Thyroid gland (tissue), 4 donors: ENCODE data around the gene KIRREL3.

Source experiments
- POLR2A ChIP-seq, 2 donors: fragments of 450-650 bp; IDR thresholded peaks; one replicate each; pipeline ENCODE4 v1.6.1; 2017; ENCODE audit warnings: antibody characterized with exemption in 2 of 2, mild to moderate bottlenecking in 2 of 2, moderate library complexity in 1 of 2
- TF ChIP-seq, protein P1 (sequence below), 6 experiments: fragments of 200-600 bp in 3 of 6; fragments of 450-650 bp in 3 of 6; sonication (generic) in 3 of 6; IDR thresholded peaks; one replicate each; pipeline ENCODE4 v1.5.1; 2016 to 2019; ENCODE audit warnings: antibody characterized with exemption in 6 of 6, mild to moderate bottlenecking in 2 of 6, inconsistent platforms in 1 of 6, moderate library complexity in 1 of 6

DNA sequence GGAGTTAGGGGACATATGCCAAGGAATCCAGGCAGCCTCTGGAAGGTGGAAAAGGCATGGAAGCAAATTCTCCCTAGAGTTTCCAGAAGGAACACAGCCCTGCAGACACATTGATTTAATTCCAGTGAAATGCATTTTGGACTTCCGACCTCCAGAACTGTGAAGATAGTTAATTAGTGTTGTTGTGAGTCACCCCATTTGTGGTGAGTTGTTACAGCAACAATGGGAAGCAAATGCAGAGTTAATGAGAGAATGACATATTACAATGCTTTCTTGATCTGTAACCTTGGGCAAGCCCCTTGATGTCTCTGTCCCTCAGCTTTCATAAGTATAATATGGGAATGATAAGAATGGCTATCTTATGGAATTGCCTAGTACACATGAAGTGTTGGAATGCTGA lies 178.7 kb downstream of the KIRREL3 start:
- TF ChIP-seq, protein P1, sequence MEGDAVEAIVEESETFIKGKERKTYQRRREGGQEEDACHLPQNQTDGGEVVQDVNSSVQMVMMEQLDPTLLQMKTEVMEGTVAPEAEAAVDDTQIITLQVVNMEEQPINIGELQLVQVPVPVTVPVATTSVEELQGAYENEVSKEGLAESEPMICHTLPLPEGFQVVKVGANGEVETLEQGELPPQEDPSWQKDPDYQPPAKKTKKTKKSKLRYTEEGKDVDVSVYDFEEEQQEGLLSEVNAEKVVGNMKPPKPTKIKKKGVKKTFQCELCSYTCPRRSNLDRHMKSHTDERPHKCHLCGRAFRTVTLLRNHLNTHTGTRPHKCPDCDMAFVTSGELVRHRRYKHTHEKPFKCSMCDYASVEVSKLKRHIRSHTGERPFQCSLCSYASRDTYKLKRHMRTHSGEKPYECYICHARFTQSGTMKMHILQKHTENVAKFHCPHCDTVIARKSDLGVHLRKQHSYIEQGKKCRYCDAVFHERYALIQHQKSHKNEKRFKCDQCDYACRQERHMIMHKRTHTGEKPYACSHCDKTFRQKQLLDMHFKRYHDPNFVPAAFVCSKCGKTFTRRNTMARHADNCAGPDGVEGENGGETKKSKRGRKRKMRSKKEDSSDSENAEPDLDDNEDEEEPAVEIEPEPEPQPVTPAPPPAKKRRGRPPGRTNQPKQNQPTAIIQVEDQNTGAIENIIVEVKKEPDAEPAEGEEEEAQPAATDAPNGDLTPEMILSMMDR (IDR thresholded peaks at IDR 0.05), result no peak
- TF ChIP-seq POLR2A (IDR thresholded peaks at IDR 0.05), result no peak
